Stimulated activated CD4-positive, alpha-beta T cell treated with anti-CD3 and anti-CD28 coated beads, Interleukin-2, amount 100 ng/mL, for 4 hours (primary cell): ENCODE data around the gene EPS8.
"Not testable (repeated sequence)": the region's sequence is repeated elsewhere in the genome, so short reads cannot be mapped to it uniquely, and the experiment has no call there.

Source experiments
- DNase-seq: peaks from one replicate; pipeline ENCODE4 v3.0.0-alpha.2; 2020; ENCODE audit warnings: low read depth

EPS8 gene

GRCh38 chr12:15797818-15798217 is 8.6 kb upstream of the EPS8 start:
- no peak for DNase-seq

GRCh38 chr12:15796493-15797141 is 7.4 kb upstream of the EPS8 start:
- no peak for DNase-seq

GRCh38 chr12:15794836-15795235 is 5.6 kb upstream of the EPS8 start:
- no peak for DNase-seq

- DNase-seq: no peak
Observed at GRCh38 chr12:15794196-15794595, 5.0 kb upstream of the EPS8 start.

GRCh38 chr12:15788233-15789219 is 662 bp downstream of the EPS8 start:
- no peak for DNase-seq

GRCh38 chr12:15787778-15788177 is 1.4 kb downstream of the EPS8 start:
- DNase-seq: no peak

GRCh38 chr12:15786772-15787171 is 2.4 kb downstream of the EPS8 start:
- no peak for DNase-seq

GRCh38 chr12:15783288-15783687 is 5.9 kb downstream of the EPS8 start:
- no peak for DNase-seq

- DNase-seq: no peak
Observed at GRCh38 chr12:15782667-15783066, 6.5 kb downstream of the EPS8 start.

GRCh38 chr12:15779925-15780324 is 9.3 kb downstream of the EPS8 start:
- no peak for DNase-seq

GRCh38 chr12:15778126-15778525 is 11.1 kb downstream of the EPS8 start:
- DNase-seq: no peak

- no peak for DNase-seq
Observed at GRCh38 chr12:15777355-15778012, 11.7 kb downstream of the EPS8 start.

GRCh38 chr12:15776532-15776931 is 12.7 kb downstream of the EPS8 start:
- DNase-seq: no peak

- DNase-seq: no peak
Observed at GRCh38 chr12:15774819-15775218, 14.4 kb downstream of the EPS8 start.

GRCh38 chr12:15772405-15773018 is 16.7 kb downstream of the EPS8 start:
- no peak for DNase-seq

GRCh38 chr12:15770581-15770980 is 18.6 kb downstream of the EPS8 start:
- DNase-seq: no peak

- no peak for DNase-seq
Observed at GRCh38 chr12:15770021-15770420, 19.2 kb downstream of the EPS8 start.

- DNase-seq: no peak
Observed at GRCh38 chr12:15769586-15769985, 19.6 kb downstream of the EPS8 start.

GRCh38 chr12:15767301-15767700 is 21.9 kb downstream of the EPS8 start:
- no peak for DNase-seq

- DNase-seq: no peak
Observed at GRCh38 chr12:15763328-15763727, 25.9 kb downstream of the EPS8 start.

GRCh38 chr12:15762162-15762561 is 27.0 kb downstream of the EPS8 start:
- DNase-seq: not testable (repeated sequence)

- no peak for DNase-seq
Observed at GRCh38 chr12:15757553-15758255, 31.5 kb downstream of the EPS8 start.
